GM12878 (cell line): ENCODE results near the gene SGCB. TPM values are rescaled to one million over a fixed set of nuclear protein-coding genes. Genes with fewer than 3 reads are reported as not detected.

Experiments
- ATAC-seq: fragments of 200-7000 bp; cut with Tn5 transposase; 3 replicates; pipeline ENCODE4 v1.9.1; 2020; ENCODE audit warnings: mild to moderate bottlenecking, moderate library complexity
- BruUV-seq: library from RNA; stranded (reverse); fragments of 400-500 nt; replicated peaks from 2 replicates; lab custom pipeline; 2021; lab: Mats Ljungman, UMichigan
- CTCF ChIA-PET: fragments of 300-600 bp; sonication (Branson Sonifier 250); formaldehyde crosslinking; extraction: SDS; loops from one replicate; lab custom pipeline; 2021; ENCODE audit warnings: inconsistent platforms; lab: Yijun Ruan, JAX
- POLR2A ChIA-PET: fragments of 350-600 bp; formaldehyde crosslinking; extraction: SDS; loops from one replicate; lab custom pipeline; 2021; ENCODE audit warnings: inconsistent platforms; lab: Charles Lee
- RAD21 ChIA-PET: fragments of 300-600 bp; sonication (Branson Sonifier 250); formaldehyde crosslinking; loops from one replicate; lab custom pipeline; 2023; ENCODE audit warnings: antibody characterized with exemption; ENCODE audit not compliant: unreplicated experiment; lab: Charles Lee
- SMC1A ChIA-PET: fragments of 300-600 bp; sonication (Branson Sonifier 250); formaldehyde crosslinking; loops from one replicate; lab custom pipeline; 2023; ENCODE audit not compliant: unreplicated experiment, uncharacterized antibody; lab: Charles Lee
- DNase-seq: peaks from one replicate; pipeline ENCODE4 v3.0.0-alpha.2; 2011; ENCODE audit warnings: low read depth, low spot score
- FAIRE-seq: peaks from 3 replicates; lab custom pipeline; 2011; peaks lifted over from hg19 to GRCh38; lab: Jason Lieb, UNC
- H2AFZ ChIP-seq: 2 replicates; pipeline ENCODE4 v1.6.0; 2011; ENCODE audit warnings: low read depth, low read length, control low read depth; ENCODE audit not compliant: control insufficient read depth
- H3K27ac ChIP-seq: 2 replicates; pipeline ENCODE4 v1.5.1; 2011; ENCODE audit warnings: control low read depth; ENCODE audit not compliant: control insufficient read depth, insufficient read depth
- H3K27me3 ChIP-seq, 2 experiments: replicated peaks in 1 of 2; 2 replicates each; pipeline versions ENCODE4 v1.6.0 to v1.6.1; 2011; ENCODE audit warnings: low read length in 1 of 2; ENCODE audit not compliant: control insufficient read depth in 2 of 2, insufficient read depth in 2 of 2
- H3K36me3 ChIP-seq, 2 experiments: 2 replicates each; pipeline ENCODE4 v1.5.1; 2011; ENCODE audit warnings: low read length in 1 of 2; ENCODE audit not compliant: control insufficient read depth in 2 of 2, insufficient read depth in 2 of 2
- H3K4me1 ChIP-seq: 2 replicates; pipeline ENCODE4 v1.6.1; 2011; ENCODE audit warnings: mild to moderate bottlenecking, low read length, moderate library complexity, mixed read lengths; ENCODE audit not compliant: control insufficient read depth, insufficient read depth
- H3K4me2 ChIP-seq: 2 replicates; pipeline ENCODE4 v1.6.0; 2011; ENCODE audit warnings: control low read depth; ENCODE audit not compliant: control insufficient read depth, insufficient read depth
- H3K4me3 ChIP-seq: fragments of 200-600 bp; sonication (generic); 2 replicates; pipeline ENCODE4 v1.5.1; 2016
- H3K79me2 ChIP-seq: 2 replicates; pipeline ENCODE4 v1.6.0; 2011; ENCODE audit warnings: low read length; ENCODE audit not compliant: control insufficient read depth, insufficient read depth
- H3K9ac ChIP-seq: 2 replicates; pipeline ENCODE4 v1.8.0; 2011; ENCODE audit warnings: low read length, control low read depth, mixed read lengths; ENCODE audit not compliant: control insufficient read depth, insufficient read depth
- H3K9me3 ChIP-seq: replicated peaks from 3 replicates; pipeline ENCODE4 v1.5.1; 2011; ENCODE audit warnings: mild to moderate bottlenecking, low read length; ENCODE audit not compliant: control insufficient read depth, insufficient read depth
- H4K20me1 ChIP-seq: 2 replicates; pipeline ENCODE4 v1.6.0; 2011; ENCODE audit not compliant: control insufficient read depth, insufficient read depth
- BCL11A ChIP-seq: IDR thresholded peaks from 2 replicates; pipeline ENCODE4 v1.6.1; 2011; ENCODE audit warnings: low read depth, low read length
- BHLHE40 ChIP-seq, 2 experiments: fragments of 450-650 bp in 1 of 2; IDR thresholded peaks; 2 replicates each; pipeline ENCODE4 v1.6.1; 2011 to 2017; ENCODE audit warnings: low read depth in 2 of 2, borderline replicate concordance in 1 of 2, improper control_type of control experiment in 1 of 2, low read length in 1 of 2, mild to moderate bottlenecking in 1 of 2
- CBFB ChIP-seq: IDR thresholded peaks from 2 replicates; pipeline ENCODE4 v1.6.1; 2016; ENCODE audit warnings: antibody characterized with exemption, low read depth
- CHD4 ChIP-seq: fragments of 200-600 bp; sonication (generic); IDR thresholded peaks from 2 replicates; pipeline ENCODE4 v1.6.1; 2016; ENCODE audit warnings: mild to moderate bottlenecking
- DPF2 ChIP-seq: fragments of 450-650 bp; IDR thresholded peaks from 2 replicates; pipeline ENCODE4 v1.6.1; 2017; ENCODE audit warnings: mild to moderate bottlenecking
- JUNB ChIP-seq: IDR thresholded peaks from 2 replicates; pipeline ENCODE4 v1.6.1; 2016; ENCODE audit warnings: antibody characterized with exemption, mild to moderate bottlenecking
- NFYA ChIP-seq: IDR thresholded peaks from 2 replicates; pipeline ENCODE4 v1.6.1; 2011; ENCODE audit warnings: low read depth, mild to moderate bottlenecking, low read length, improper control_type of control experiment, borderline replicate concordance
- NFYB ChIP-seq: IDR thresholded peaks from 2 replicates; pipeline ENCODE4 v1.6.1; 2011; ENCODE audit warnings: low read depth, mild to moderate bottlenecking, low read length, improper control_type of control experiment, moderate library complexity; ENCODE audit not compliant: insufficient read depth
- NR2C2 ChIP-seq: IDR thresholded peaks from 2 replicates; pipeline ENCODE4 v1.6.1; 2011; ENCODE audit warnings: borderline replicate concordance, low read depth; ENCODE audit not compliant: control insufficient read depth, insufficient read length
- POU2F2 ChIP-seq: IDR thresholded peaks from 3 replicates; pipeline ENCODE4 v1.6.1; 2011; ENCODE audit warnings: low read depth, mild to moderate bottlenecking, low read length, borderline replicate concordance
- RBBP5 ChIP-seq: fragments of 200-600 bp; sonication (generic); conservative IDR thresholded peaks from 2 replicates; pipeline ENCODE4 v1.6.1; 2016
- STAT1 ChIP-seq: fragments of 450-650 bp; conservative IDR thresholded peaks from 2 replicates; pipeline ENCODE4 v1.6.1; 2014; ENCODE audit warnings: antibody characterized with exemption, mild to moderate bottlenecking
- ZNF384 ChIP-seq: IDR thresholded peaks from 2 replicates; pipeline ENCODE4 v1.6.1; 2012; ENCODE audit warnings: low read depth, mild to moderate bottlenecking, low read length, improper control_type of control experiment, borderline replicate concordance
- ZNF622 ChIP-seq: fragments of 450-650 bp; IDR thresholded peaks from 2 replicates; pipeline ENCODE4 v1.6.1; 2017; ENCODE audit warnings: mild to moderate bottlenecking, inconsistent platforms
- WGBS: methylation state at CpG from one replicate; pipeline ENCODE4 v1.1.6; 2016; ENCODE audit warnings: low lambda C conversion rate; ENCODE audit not compliant: insufficient replicate concordance, insufficient coverage; ENCODE audit errors: missing lambda C conversion rate; 5-methylcytosine and 5-hydroxymethylcytosine counted together
- in situ Hi-C: fragments of 300-500 bp; cut with MboI; formaldehyde crosslinking; loops from 9 replicates; pipeline ENCODE4 v1.14.3; 2018; ENCODE audit warnings: mixed read lengths
- intact Hi-C: fragments of 100-400 bp; cut with micrococcal nuclease; formaldehyde crosslinking; loops from one replicate; pipeline ENCODE4 v1.14.2; 2022; ENCODE audit not compliant: unreplicated experiment
- polyA plus RNA-seq, 11 experiments: library from polyadenylated mRNA; depleted of rRNA in 4 of 11; unstranded in 6 of 11; stranded (reverse) in 5 of 11; fragments of >200 nt; fragmentation: Nextera tagmentation in 4 of 11; fragmentation: Illumina TruSeq in 1 of 11; extraction: Ambion mirVana in 4 of 11; extraction: Trizol in 1 of 11; gene quantifications; 1 replicate in 1 of 11; 2 replicates in 10 of 11; pipeline versions ENCODE4 v1.2.1 to v1.2.3, GENCODE V29; 2011 to 2016; ENCODE audit warnings: inconsistent platforms in 2 of 11, missing spikeins in 2 of 11, low read depth in 1 of 11
- total RNA-seq, 4 experiments: library from RNA; depleted of rRNA in 3 of 4; stranded (reverse); fragments of >200 nt in 3 of 4; fragmentation: Illumina TruSeq in 1 of 4; extraction: Trizol in 1 of 4; gene quantifications; 2 replicates each; pipeline versions ENCODE4 v1.2.1 to v1.2.3, GENCODE V29; 2013 to 2021
- TF ChIP-seq, protein P1 (sequence below): IDR thresholded peaks from 2 replicates; pipeline ENCODE4 v1.6.1; 2012; ENCODE audit warnings: mild to moderate bottlenecking, low read depth, low read length

SGCB gene
- total and polyA plus RNA-seq, 10 of the 15 experiments (the other 5 are each of a cell fraction or from before 2014, with no cell fraction given), result 4.7 to 13.2 (median 7.4) TPM

GRCh38 chr4:52019936-52020657, 18.0 kb downstream of the SGCB start, which contains the start of gene LRRC66:
TSS of gene LRRC66 (minus strand) at chr4:52020363. CDS start at chr4:52017613, 2,750 bp downstream.
- ChIA-PET CTCF (interaction anchor here (1.2 kb wide), 1 partner anchor 188 kb away, joined by 3 read pairs; no protein-coding TSS in a partner anchor), POLR2A (no interaction called here), SMC1A (interaction anchor here (1.3 kb wide), 1 partner anchor 165 kb away, joined by 3 read pairs; no protein-coding TSS in a partner anchor), RAD21 (interaction anchor here (0.7 kb wide), 1 partner anchor 123 kb away, joined by 3 read pairs; no protein-coding TSS in a partner anchor)
- no peak for DNase-seq
- H3K27ac ChIP-seq, result no peak within 1 kb of the TSS
- no peak for ATAC-seq
- BruUV-seq, result no TSS peak
- H3K79me2 ChIP-seq, result no peaks in the 10 kb centered on the region
- no peaks in the 10 kb centered on the region for H3K27me3 ChIP-seq
- TF ChIP-seq BHLHE40 (IDR thresholded peaks at IDR 0.05; ENCODE audit: borderline replicate concordance in 1 of 2, low read depth in 2 of 2, low read length in 1 of 2), result no peak
- no peak for TF ChIP-seq ZNF622
- TF ChIP-seq POU2F2, result no peak
- TF ChIP-seq RBBP5, result no peak
- TF ChIP-seq NFYB, result no peak
- no peaks in the 10 kb centered on the region for H3K9me3 ChIP-seq
- in situ Hi-C loops, result no loop called here
- H3K9ac ChIP-seq, result no peak within 1 kb of the TSS
- no peak within 1 kb of the TSS for H3K4me2 ChIP-seq
- intact Hi-C loops, result no loop called here
- H3K4me3 ChIP-seq, result no peak within 1 kb of the TSS
- H3K36me3 ChIP-seq, result no peaks in the 10 kb centered on the region; a peak in 1 of 4 replicates
- no peaks in the 10 kb centered on the region for H4K20me1 ChIP-seq
- no peak for FAIRE-seq
- H3K4me1 ChIP-seq, result no peaks in the 10 kb centered on the region
- no peak within 1 kb of the TSS for H2AFZ ChIP-seq
- WGBS, result 92% methylated on average over 6 of the region's 6 CpGs

- WGBS, result 0% methylated on average over 1 of the region's 1 CpG
- no peak overlapping the region for H2AFZ ChIP-seq
- TF ChIP-seq DPF2 (no peak), NR2C2 (no peak), ZNF384 (no peak), CBFB (no peak), STAT1 (no peak), NFYA (no peak), BCL11A (no peak), CHD4 (no peak), JUNB (no peak), RBBP5 (no peak)
- TF ChIP-seq, protein P1, sequence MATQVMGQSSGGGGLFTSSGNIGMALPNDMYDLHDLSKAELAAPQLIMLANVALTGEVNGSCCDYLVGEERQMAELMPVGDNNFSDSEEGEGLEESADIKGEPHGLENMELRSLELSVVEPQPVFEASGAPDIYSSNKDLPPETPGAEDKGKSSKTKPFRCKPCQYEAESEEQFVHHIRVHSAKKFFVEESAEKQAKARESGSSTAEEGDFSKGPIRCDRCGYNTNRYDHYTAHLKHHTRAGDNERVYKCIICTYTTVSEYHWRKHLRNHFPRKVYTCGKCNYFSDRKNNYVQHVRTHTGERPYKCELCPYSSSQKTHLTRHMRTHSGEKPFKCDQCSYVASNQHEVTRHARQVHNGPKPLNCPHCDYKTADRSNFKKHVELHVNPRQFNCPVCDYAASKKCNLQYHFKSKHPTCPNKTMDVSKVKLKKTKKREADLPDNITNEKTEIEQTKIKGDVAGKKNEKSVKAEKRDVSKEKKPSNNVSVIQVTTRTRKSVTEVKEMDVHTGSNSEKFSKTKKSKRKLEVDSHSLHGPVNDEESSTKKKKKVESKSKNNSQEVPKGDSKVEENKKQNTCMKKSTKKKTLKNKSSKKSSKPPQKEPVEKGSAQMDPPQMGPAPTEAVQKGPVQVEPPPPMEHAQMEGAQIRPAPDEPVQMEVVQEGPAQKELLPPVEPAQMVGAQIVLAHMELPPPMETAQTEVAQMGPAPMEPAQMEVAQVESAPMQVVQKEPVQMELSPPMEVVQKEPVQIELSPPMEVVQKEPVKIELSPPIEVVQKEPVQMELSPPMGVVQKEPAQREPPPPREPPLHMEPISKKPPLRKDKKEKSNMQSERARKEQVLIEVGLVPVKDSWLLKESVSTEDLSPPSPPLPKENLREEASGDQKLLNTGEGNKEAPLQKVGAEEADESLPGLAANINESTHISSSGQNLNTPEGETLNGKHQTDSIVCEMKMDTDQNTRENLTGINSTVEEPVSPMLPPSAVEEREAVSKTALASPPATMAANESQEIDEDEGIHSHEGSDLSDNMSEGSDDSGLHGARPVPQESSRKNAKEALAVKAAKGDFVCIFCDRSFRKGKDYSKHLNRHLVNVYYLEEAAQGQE, result no peak
Measured at GRCh38 chr4:52017814-52018213, 20.3 kb downstream of the SGCB start.

More at GRCh38 chr4:52017814-52018213, 20.3 kb downstream of the SGCB start:
- ChIA-PET CTCF (no interaction called here), POLR2A (no interaction called here), RAD21 (no interaction called here), SMC1A (interaction anchor here (1.1 kb wide), 1 partner anchor 106 kb away, joined by 3 read pairs; no protein-coding TSS in a partner anchor)
- Histone ChIP-seq H4K20me1 (no peaks in the 10 kb centered on the region), H3K9me3 (no peaks in the 10 kb centered on the region), H3K27ac (no peak overlapping the region), H3K4me3 (no peak overlapping the region), H3K27me3 (no peaks in the 10 kb centered on the region), H3K9ac (no peak overlapping the region), H3K36me3 (no peaks in the 10 kb centered on the region), H3K79me2 (no peaks in the 10 kb centered on the region), H3K4me1 (no peaks in the 10 kb centered on the region), H3K4me2 (no peak overlapping the region)
- intact Hi-C loops, result no loop called here
- DNase-seq (no peak), ATAC-seq (no peak), FAIRE-seq (no peak)
- in situ Hi-C loops, result no loop called here
- BruUV-seq, result no TSS peak
